Measurements from ENCODE around the gene XPR1. TPM values are rescaled to one million over a fixed set of nuclear protein-coding genes. Genes with fewer than 3 reads are reported as not detected.

XPR1 gene
- total and polyA plus RNA-seq, 2 experiments from 2014 or later, result 4.9 to 15.6 TPM

- Histone ChIP-seq H3K27ac (no peak overlapping the region), H3K4me2 (ENCODE audit: unreplicated experiment) (no peak overlapping the region), H3K9me3 (ENCODE audit: low read depth) (no peaks in the 10 kb centered on the region), H3K79me2 (ENCODE audit: insufficient read depth) (peaks cover 45% of the 10 kb centered on the region), H3K4me3 (no peak overlapping the region), H3K9ac (no peak overlapping the region), H3K9me2 (ENCODE audit: insufficient read depth) (no peaks in the 10 kb centered on the region), H3K4me1 (ENCODE audit: insufficient read depth) (no peaks in the 10 kb centered on the region), H2AFZ (no peak overlapping the region), H4K20me1 (ENCODE audit: insufficient read depth) (no peaks in the 10 kb centered on the region), H3K27me3 (replicated peaks; ENCODE audit: insufficient read depth) (no peaks in the 10 kb centered on the region), H3K36me3 (ENCODE audit: low read depth) (no peaks in the 10 kb centered on the region), H3F3A (ENCODE audit: insufficient read depth) (no peaks in the 10 kb centered on the region)
- in situ Hi-C loops (cut with MboI), result no loop called here
- no peak for TF ChIP-seq EZH2 (IDR thresholded peaks at IDR 0.05; ENCODE audit: insufficient read depth, poor library complexity, severe bottlenecking)
- no peak for TF ChIP-seq EZH2phosphoT487 (IDR thresholded peaks at IDR 0.05; ENCODE audit: insufficient read depth, low read depth)
- no peak for DNase-seq
Observed at GRCh38 chr1:180672105-180672504, 40.3 kb downstream of the XPR1 start.

DNA sequence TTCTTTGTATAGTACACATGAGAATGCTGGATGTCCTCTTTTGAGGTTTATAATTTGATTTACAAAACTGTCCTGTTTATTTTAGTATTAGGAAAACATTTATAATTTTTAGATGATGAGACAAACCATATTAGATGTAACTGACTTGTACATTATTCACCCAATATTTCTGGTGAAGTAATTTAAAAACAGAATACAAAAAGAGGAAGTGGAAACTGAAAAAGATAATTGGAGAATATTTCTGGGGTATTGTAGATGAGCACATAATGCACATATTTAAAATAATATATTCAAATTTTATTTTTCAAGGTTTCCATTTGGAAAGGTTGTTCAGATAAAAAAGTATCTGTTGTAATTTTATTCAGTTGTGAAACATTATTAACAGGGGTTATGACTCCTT, 40.7 kb downstream of the XPR1 start:
- no peak overlapping the region for H2AFZ ChIP-seq
- TF ChIP-seq EZH2 (IDR thresholded peaks at IDR 0.05; ENCODE audit: insufficient read depth, poor library complexity, severe bottlenecking) (no peak), EZH2phosphoT487 (IDR thresholded peaks at IDR 0.05; ENCODE audit: insufficient read depth, low read depth) (no peak)
- no peaks in the 10 kb centered on the region for H4K20me1 ChIP-seq (ENCODE audit: insufficient read depth)
- DNase-seq, result no peak
- no peak overlapping the region for H3K27ac ChIP-seq
- no peak overlapping the region for H3K4me3 ChIP-seq
- H3K4me1 ChIP-seq (ENCODE audit: insufficient read depth), result no peaks in the 10 kb centered on the region
- no peaks in the 10 kb centered on the region for H3F3A ChIP-seq (ENCODE audit: insufficient read depth)
- H3K79me2 ChIP-seq (ENCODE audit: insufficient read depth), result peaks cover 41% of the 10 kb centered on the region
- H3K27me3 ChIP-seq (replicated peaks; ENCODE audit: insufficient read depth), result no peaks in the 10 kb centered on the region
- no peaks in the 10 kb centered on the region for H3K36me3 ChIP-seq (ENCODE audit: low read depth)
- in situ Hi-C loops (cut with MboI), result no loop called here
- no peaks in the 10 kb centered on the region for H3K9me3 ChIP-seq (ENCODE audit: low read depth)
- H3K9ac ChIP-seq, result no peak overlapping the region
- no peak overlapping the region for H3K4me2 ChIP-seq (ENCODE audit: unreplicated experiment)
- no peaks in the 10 kb centered on the region for H3K9me2 ChIP-seq (ENCODE audit: insufficient read depth)

- Histone ChIP-seq H3K36me3 (ENCODE audit: low read depth) (no peaks in the 10 kb centered on the region), H3K4me3 (no peak overlapping the region), H4K20me1 (ENCODE audit: insufficient read depth) (no peaks in the 10 kb centered on the region), H3K79me2 (ENCODE audit: insufficient read depth) (peaks cover 24% of the 10 kb centered on the region), H3K27ac (no peak overlapping the region), H3F3A (ENCODE audit: insufficient read depth) (no peaks in the 10 kb centered on the region), H3K27me3 (replicated peaks; ENCODE audit: insufficient read depth) (no peaks in the 10 kb centered on the region), H3K9ac (no peak overlapping the region), H3K9me2 (ENCODE audit: insufficient read depth) (no peaks in the 10 kb centered on the region), H3K4me2 (ENCODE audit: unreplicated experiment) (no peak overlapping the region), H3K9me3 (ENCODE audit: low read depth) (no peaks in the 10 kb centered on the region), H3K4me1 (ENCODE audit: insufficient read depth) (no peaks in the 10 kb centered on the region), H2AFZ (no peak overlapping the region)
- in situ Hi-C loops (cut with MboI), result no loop called here
- 41 to 49% methylated on average over 1 of the region's 1 CpG for WGBS, 2 experiments (ENCODE audit: low coverage in 1 of 2, low lambda C conversion rate in 2 of 2, missing lambda C conversion rate in 2 of 2)
- no peak for DNase-seq
- TF ChIP-seq EZH2phosphoT487 (IDR thresholded peaks at IDR 0.05; ENCODE audit: insufficient read depth, low read depth), result no peak
- TF ChIP-seq EZH2 (IDR thresholded peaks at IDR 0.05; ENCODE audit: insufficient read depth, poor library complexity, severe bottlenecking), result no peak
Observed at GRCh38 chr1:180674603-180675530, 43.0 kb downstream of the XPR1 start.

DNA sequence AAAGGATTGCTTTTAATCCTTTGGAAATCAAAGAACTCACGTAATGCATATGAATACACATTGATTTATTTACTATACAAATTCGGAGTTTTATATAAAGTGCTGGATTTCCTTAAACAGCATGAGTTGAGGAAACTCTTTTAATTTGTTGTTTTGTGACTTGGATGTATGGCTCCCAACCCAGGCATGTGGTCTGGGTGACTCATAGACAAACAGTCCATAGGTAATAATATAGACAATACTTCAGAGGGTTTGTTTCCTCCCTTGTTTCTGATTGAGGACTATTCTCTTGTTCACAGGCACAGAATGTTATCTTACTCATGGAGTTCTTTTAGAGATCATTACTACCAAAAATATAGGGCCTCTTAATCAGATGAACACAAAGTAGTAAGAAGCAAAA, 43.8 kb downstream of the XPR1 start:
- Histone ChIP-seq H3K79me2 (ENCODE audit: insufficient read depth) (peaks cover 17% of the 10 kb centered on the region), H4K20me1 (ENCODE audit: insufficient read depth) (no peaks in the 10 kb centered on the region), H3K27ac (no peak overlapping the region), H3K4me2 (ENCODE audit: unreplicated experiment) (no peak overlapping the region), H3K9me3 (ENCODE audit: low read depth) (no peaks in the 10 kb centered on the region), H3K27me3 (replicated peaks; ENCODE audit: insufficient read depth) (no peaks in the 10 kb centered on the region), H3F3A (ENCODE audit: insufficient read depth) (no peaks in the 10 kb centered on the region), H3K9ac (no peak overlapping the region), H3K9me2 (ENCODE audit: insufficient read depth) (no peaks in the 10 kb centered on the region), H3K4me1 (ENCODE audit: insufficient read depth) (no peaks in the 10 kb centered on the region), H3K36me3 (ENCODE audit: low read depth) (no peaks in the 10 kb centered on the region), H2AFZ (no peak overlapping the region), H3K4me3 (no peak overlapping the region)
- no peak for DNase-seq
- TF ChIP-seq EZH2phosphoT487 (IDR thresholded peaks at IDR 0.05; ENCODE audit: insufficient read depth, low read depth) (no peak), EZH2 (IDR thresholded peaks at IDR 0.05; ENCODE audit: insufficient read depth, poor library complexity, severe bottlenecking) (no peak)
- WGBS, 2 experiments (ENCODE audit: low coverage in 1 of 2, low lambda C conversion rate in 2 of 2, missing lambda C conversion rate in 2 of 2), result 95 to 99% methylated on average over 2 of the region's 2 CpGs
- in situ Hi-C loops (cut with MboI), result no loop called here

Measured in GM23248 (cell line).